Gastrocnemius medialis (tissue), 4 donors: ENCODE data around the gene FCGR3A.
"Not testable (repeated sequence)": the region's sequence is repeated elsewhere in the genome, so short reads cannot be mapped to it uniquely, and the experiment has no call there.

ENCODE experiments used
- POLR2A ChIP-seq, 2 donors: fragments of 450-650 bp; IDR thresholded peaks; one replicate each; pipeline ENCODE4 v1.6.1; 2017; ENCODE audit warnings: antibody characterized with exemption in 2 of 2, mild to moderate bottlenecking in 2 of 2, moderate library complexity in 2 of 2
- TF ChIP-seq, protein P1 (sequence below), 5 experiments: fragments of 450-650 bp in 3 of 5; fragments of 200-600 bp in 2 of 5; sonication (generic) in 2 of 5; IDR thresholded peaks in 4 of 5; conservative IDR thresholded peaks in 1 of 5; 1 replicate in 4 of 5; 2 replicates in 1 of 5; pipeline ENCODE4 v1.5.1; 2016 to 2019; ENCODE audit warnings: antibody characterized with exemption in 5 of 5, mild to moderate bottlenecking in 3 of 5, moderate library complexity in 3 of 5

DNA sequence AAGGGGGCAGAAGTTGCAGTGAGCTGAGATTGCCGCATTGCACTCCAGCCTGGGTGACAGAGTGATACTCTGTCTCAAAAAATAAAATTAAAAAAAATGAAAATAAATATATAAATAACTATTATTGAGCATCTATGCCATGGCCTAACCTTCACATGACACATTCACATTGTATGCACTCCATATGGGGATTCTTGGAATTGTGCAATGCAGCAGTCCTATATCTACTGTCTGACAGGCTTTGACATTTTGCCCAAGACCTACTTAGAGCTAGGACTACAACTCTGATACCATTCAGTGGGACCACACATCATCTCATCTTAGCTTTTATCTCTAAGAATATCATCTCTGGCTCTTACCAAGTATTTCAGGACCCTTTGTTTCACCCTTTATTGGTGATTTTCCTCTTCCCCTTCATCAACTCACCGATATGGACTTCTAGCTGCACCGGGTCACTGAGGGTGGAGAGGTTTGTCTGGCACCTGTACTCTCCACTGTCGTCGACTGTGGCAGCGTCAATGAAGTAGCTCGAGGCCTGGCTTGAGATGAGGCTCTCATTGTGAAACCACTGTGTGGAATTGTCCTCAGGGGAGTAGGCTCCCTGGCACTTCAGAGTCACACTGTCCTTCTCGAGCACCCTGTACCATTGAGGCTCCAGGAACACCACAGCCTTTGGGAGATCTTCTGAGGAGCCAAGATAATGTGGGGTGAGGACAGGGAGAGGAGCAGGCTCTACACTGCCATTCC is 1.4 kb downstream of the FCGR3A start:
- TF ChIP-seq, protein P1, sequence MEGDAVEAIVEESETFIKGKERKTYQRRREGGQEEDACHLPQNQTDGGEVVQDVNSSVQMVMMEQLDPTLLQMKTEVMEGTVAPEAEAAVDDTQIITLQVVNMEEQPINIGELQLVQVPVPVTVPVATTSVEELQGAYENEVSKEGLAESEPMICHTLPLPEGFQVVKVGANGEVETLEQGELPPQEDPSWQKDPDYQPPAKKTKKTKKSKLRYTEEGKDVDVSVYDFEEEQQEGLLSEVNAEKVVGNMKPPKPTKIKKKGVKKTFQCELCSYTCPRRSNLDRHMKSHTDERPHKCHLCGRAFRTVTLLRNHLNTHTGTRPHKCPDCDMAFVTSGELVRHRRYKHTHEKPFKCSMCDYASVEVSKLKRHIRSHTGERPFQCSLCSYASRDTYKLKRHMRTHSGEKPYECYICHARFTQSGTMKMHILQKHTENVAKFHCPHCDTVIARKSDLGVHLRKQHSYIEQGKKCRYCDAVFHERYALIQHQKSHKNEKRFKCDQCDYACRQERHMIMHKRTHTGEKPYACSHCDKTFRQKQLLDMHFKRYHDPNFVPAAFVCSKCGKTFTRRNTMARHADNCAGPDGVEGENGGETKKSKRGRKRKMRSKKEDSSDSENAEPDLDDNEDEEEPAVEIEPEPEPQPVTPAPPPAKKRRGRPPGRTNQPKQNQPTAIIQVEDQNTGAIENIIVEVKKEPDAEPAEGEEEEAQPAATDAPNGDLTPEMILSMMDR (IDR thresholded peaks at IDR 0.05 in 4 of 5, conservative IDR thresholded peaks at IDR 0.05 in 1 of 5): not testable (repeated sequence)
- not testable (repeated sequence) for TF ChIP-seq POLR2A (IDR thresholded peaks at IDR 0.05)
